AG08396 (cell line): ENCODE measurements around the gene PTPRS.
A peak's percentile ranks its signal among the peaks of the same experiment; 100 is the strongest.

Experiments
- DNase-seq: peaks from one replicate; pipeline ENCODE4 v3.0.0; 2012; ENCODE audit warnings: low spot score, mixed read lengths

PTPRS gene

DNA sequence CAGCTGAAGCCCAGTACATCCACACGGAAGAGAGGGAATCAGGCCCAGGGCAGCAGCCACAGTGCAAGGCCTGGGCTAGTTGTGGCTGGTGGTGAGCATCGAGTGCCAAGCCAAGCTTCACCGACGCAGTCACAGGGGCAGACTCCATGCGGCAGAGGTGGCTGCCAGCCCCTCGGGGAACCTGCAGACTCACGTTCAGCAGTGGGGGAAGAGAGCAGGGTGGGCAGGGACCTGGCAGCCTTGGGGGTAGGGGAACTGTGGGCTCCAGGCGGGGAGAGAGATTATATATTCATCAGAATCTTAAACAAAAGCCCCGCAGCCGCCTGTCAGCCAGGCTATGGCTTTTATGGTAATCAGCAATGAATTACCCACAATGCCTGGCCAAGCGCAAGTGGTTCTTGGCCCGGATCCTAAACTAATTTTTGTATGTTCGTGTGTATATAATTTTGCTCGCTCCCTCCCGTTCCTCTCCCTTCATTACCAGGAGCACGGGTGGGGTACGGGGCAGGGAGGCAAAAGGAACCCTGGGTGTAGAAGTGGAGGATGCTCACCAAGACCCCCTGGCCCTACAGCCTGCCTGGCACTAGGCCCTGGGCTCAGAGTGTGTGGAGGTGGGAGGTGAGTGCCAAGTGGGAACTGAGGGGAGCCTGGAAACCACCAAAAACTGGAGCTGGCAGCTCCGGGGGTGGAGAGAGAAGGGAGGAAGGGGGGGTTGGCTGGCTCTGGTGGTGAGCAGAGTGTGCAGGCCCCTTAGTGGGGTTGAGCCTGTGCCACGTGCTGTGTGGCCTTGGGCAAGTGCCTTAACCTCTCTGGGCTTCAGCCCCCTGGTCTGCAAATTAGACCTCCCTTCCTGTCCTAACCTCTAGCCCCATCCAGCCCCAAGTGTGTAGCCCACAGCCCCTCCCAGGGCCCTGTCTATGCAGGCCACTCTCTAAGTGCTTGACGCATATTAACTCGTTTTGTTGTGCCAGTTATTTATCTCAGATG, 31.9 kb downstream of the PTPRS start:
- peak; percentile 76 for DNase-seq

DNA sequence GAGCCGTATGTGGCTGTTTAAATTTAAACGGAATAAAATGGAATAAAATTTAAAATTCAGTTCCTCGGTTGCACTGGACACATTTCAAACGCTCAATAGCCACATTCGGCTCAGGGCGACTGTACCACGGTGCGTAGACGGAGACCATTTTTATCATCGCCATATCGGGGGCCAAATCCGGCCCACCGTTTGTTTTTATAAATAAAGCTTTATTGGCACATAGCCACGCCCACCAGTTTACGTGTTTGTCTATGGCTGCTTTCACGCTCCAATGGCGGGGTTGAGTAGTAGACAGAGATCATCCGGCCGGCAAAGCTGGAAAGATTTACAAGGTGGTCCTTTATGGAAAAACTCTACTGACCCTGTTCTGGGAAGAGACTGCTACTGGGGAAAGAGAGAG, 33.0 kb downstream of the PTPRS start:
- no peak for DNase-seq

DNA sequence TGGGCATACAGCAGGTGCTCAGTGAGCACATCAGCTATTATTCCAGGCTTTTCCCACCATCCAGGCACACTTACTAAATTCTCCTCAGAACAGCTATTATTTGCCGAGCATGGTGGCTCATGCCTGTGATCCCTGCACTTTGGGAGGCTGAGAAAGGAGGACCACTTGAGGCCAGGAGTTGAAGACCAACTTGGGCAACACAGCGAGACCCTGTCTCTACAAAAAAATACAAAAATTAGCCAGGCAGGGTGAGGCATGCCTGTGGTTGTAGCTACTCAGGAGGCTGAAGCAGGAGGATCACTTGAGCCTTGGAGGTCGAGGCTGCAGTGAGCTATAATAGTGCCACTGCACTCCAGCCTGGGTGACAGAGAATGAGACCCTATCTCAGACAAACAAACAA, 35.4 kb downstream of the PTPRS start:
- no peak for DNase-seq

DNA sequence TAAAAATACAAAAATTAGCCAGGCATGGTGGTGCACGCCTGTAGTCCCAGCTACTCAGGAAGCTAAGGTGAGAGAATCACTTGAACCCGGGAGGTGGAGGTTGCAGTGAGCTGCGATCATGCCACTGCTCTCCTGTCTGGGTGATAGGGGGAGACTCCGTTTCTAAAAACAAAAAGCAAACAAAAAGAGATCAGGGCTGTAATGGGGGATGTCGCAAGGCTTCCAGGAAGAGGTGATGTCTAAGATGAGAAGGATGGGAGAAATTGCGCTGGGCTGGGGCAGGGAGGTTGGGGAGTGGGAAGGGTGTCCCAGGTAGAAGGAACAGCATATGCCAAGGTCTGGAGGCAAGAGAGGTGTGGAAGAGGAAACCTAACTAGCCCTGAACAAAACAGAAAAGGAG, 36.1 kb downstream of the PTPRS start:
- no peak for DNase-seq

DNA sequence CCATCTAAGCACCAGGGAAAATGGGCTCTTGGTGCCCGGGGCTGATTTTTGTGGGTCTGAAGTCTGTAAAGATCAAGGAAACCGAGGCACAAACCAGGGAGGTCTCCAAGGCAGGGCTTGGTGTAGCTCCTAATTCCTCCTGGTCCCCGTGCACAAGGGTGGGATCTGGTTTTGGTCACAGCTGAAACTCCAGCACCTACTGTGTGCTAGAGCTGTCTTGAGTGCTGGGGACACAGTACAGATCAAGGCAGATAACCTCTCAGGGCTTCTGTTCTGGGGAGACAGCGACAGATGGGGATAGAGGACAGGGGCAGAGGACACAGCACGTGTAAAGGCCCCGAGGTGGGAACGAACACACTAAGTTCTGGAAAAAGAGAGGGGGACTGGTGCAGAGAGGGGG, 37.4 kb downstream of the PTPRS start:
- no peak for DNase-seq

DNA sequence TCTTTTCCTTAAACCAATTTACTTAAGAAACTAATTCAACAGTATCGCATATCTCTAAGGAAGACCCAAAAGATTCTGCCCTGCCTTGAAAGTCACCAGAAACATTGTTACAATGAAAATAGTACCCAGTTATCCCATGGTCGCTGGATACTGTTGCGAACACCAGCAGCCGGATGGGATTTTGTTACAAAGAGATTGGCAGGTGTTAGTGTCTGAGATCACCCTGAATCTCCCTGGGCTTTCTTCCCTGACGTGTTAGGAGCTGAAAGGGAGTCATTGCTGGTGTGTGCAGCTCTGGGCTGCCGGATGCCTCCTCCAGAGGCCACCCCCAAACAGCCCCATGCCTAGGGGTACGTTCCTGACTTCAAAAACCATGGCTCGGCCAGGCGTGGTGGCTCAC, 38.2 kb downstream of the PTPRS start:
- no peak for DNase-seq

DNA sequence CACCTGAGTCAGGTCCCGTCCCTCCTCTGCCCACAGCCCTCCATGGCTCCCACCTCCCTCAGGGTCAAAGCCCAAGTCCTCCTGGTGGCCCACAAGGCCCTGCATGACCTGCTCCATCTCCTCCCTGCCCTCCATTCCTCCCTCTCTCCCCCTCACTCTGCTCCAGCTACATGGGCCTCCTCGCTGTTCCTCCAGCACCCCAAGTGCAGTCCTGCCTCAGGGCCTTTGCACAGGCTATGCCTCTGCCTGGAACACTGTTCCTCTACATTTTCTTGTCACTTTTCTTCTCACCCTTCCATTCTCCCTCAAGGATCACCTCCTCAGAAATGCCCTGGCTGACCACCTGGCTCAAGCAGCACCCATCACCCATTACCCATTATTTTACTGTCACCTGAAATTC, 41.5 kb downstream of the PTPRS start:
- no peak for DNase-seq

DNA sequence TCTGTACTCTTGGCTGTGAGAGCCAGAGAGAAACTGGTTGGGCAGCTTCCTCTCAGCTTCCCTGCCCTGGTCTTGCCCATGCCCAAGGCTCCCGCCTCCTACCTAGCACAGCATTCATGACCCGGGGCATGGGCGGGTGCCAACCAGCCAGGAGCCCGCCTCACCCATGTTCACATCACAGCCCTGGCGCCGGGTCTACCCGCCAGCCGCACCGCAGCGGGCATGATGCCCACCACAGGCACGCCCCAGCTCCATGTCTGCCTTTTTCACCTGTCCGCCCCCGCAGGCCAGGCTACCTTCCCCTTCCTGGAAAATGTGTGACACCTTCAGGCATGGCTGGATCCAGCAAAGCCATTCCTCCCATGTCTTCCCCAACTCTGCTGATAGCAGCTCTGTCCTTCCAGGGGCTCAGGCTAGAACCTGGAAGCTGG, 42.1 kb downstream of the PTPRS start:
- DNase-seq: no peak

DNA sequence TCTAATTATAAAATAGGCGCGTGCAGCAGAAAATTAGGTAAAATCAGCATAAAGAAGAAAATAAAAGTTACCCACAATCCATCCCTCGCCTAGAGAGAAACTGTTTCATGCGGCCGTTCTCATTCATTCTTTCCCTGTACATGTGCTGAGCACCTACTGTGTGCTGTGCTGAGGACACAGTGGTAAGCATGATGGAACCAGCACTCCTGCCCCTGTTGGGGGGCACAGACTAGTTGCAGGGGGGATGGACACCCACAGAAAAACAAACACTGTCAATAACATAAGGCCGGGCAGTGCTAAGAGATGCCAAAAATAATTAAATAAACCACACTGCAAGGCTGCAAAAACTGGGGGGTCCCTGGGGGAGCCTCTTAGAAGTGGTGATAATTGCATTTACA, 43.3 kb downstream of the PTPRS start:
- DNase-seq: no peak

DNA sequence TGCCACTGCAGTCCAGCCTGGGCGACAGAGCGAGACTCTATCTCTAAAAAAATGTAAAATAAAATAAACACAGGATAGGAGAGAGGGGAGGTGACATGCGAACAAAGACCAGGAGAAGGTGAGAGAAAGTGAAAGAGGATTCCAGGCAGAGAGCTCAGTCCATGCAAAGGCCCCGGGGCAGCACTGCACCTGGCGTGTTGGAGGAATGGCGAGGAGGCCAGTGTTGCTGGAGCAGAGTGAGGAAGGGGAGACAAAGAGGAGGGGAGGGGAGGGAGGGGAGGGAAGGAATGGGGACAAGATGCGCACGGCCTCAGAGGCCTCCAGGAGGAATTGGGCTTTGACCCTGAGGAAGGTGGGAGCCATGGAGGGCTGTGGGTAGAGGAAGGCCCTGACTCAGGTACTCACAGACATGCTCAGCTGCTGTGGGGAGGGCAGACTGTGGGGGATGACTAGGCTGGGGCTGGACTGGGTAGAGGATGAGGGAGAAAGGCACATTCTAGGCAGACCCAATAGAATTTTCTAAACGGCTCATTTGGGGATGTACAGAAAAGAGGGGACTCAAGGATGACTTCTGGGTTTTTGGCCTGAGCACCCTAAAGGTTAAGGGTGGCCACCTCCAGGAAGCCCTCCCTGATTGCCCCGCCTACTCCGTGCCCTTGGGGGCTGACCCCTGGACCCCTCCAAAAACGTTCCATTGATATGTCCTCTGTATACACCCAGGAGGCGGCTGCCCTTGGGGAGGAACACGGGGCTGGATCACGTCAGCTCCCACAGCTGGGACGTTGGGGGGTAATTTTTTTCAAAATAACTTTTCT, 43.9 kb downstream of the PTPRS start:
- DNase-seq: no peak

DNA sequence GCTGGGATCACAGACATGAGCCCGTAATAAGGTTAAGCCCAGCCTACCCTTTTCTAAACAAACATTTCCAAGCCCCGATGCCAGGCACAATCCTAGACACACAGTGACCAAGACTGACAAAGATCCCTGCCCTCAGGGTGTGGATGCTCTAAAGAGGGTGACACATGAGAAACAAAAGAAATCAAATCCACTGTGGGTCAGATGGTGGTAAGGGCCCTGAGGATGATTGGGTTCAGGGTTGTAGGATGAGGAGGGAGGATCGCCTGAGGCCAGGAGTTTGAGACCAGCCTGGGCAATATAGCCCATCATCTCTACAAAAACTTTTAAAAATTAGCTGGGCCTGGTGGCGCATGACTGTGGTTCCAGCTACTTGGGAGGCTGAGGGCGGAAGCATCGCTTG, 44.6 kb downstream of the PTPRS start:
- no peak for DNase-seq

DNA sequence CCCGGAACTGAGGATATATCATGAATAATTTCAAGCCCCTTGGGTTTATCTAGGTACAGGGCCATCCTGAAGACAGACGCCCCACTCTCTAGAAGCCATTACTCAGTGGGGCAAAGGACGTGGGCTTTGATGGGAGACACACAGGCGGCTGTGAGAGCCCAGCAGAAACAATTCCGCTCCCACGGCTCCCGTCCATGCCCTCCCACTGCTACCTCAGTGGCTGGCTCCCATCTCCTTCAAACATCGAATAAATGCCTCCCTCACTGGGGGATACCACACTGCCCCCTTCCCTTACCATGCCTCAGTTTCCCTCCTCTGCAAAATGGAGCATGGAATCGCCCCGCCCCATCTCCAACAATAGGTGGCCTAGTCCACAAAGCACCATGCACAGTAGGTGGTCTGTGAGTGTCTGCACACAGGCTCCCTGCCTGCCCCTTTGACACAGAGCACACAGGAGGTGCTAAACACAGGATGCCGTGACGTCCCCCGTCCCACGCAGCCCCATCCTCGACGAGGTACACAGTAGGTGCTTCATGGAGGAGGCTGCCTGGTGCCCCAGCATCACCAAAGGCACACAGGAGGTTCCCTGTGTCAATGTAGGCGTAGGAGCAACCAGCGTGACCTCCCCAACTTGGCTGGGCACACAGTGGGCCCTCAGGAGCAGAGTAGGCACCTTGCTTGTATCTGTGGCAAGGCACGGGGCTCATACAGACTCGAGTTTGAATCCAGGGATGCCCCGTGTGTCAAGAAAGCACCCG, 46.0 kb downstream of the PTPRS start:
- DNase-seq: no peak

DNA sequence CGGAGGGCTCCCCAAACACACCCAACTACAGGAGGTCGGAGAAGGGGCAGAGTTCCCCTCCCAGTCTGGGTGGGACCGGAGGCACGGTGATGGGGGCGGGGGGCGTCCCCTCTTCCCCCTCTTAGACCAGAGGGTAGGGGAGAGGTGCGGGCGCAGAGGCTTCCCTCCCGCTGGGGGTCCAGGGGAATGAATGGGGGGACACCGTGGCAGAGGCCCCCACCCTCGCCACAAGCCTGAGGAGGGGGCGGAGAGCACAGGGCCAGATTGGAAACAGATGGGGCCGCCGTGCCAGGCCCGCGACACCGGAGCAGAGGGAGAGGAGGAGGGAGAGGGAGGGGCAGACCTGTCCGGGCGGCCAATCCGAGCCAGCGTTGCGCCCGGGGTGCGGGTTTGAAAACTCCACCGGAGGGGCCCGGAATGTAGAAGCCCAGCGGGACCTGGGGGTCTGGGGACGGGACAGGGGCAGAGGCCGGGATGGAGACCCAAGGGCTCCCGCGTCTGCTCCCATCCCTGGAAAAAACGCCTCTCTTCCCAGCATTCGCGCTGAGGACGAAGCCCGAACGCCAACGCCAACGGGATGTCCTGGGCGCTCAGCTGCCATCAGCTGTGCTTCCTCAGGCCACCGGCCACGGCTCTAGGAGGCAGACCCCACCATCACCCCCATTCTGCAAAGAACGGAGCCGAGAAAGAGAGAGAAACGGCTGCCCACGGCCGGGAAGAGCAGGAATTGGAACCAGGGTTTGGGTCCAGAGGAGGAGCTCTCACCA, 46.8 kb downstream of the PTPRS start:
- DNase-seq: peak; percentile 88

DNA sequence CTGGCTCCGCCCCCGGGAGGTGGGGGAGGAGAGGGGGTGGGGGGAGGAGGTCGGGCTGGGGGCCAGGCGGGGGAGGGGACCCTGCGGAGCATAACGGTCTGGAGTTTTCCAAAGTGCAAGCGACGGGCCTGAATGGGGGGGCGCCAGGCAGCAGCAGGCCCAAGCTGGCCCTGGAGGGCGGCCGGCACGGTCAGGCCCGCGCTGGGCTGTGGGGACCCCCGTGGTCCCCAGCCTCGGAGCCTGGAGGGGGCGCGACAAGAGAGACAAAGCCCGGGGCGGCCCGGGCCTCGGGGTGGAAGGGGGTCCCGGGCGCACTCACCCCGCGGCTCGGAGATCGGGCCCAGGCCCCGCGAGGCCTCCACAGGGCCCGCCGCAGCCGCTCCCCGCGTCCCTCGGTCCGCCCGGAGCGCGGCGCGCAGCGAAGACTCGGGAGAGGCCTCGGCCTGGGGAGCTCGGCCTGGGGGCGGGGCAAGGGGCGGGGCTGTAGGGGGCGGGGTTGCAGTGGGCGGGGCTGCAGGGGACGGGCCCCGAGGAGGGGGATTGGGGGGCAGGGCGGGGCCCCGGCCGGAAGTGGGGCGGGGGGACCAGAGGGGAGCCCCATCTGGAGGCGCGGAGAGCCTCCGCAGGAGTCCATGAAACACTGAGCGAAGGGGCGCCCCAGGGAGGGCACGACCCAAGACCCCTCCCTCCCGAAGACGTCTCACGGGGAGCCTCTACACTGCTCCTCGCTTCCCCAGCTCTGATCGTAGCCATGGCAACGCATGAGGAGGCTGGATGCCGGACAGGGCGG, 47.6 kb downstream of the PTPRS start:
- peak; percentile 99 for DNase-seq

DNA sequence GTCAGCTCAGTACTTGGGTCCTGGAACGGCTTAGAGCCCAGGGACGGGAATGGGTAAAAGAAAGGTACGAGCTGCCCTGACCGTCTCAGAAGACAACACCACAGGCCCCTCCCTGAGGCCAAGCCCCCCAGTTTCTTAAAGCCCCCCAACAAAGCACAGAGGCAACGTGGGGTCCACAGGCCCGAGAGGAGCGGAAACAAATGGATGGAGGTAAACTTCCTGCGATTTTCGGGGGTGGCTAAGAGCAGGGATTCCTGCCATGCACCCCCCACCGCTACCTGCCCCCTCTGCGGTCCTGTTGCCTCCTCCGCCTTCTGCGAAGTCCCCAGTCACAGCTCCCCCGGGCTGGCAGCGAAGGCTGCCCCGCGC, 48.2 kb downstream of the PTPRS start:
- no peak for DNase-seq

DNA sequence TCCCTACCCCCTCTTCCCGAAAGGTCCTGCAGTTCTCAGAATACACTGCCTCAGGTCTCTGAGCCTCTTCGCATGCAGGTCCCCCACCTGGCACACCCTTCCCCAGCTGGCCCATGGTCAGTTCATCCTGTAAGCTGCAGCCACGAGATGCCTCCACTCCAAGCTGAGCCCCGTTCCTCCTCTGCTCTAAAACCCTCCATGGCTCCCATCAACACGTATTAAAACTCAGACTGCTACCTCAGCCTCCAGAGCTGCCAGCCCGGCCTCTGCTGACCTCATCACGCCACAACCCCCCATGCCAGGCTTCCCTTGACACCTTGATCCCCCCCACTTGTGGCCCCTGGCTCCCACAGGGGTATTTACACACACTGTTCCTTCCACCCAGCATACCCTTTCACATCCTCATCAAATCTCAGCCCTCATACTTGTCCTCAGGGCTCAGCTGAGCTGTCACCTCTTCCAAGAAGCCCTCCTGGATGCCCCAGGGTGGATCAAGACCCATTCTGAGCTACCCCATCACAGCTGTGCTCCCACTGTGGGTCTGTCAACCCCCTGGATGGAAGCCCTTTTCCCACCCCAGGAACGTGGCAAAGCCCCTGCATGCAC, 48.9 kb downstream of the PTPRS start:
- DNase-seq: no peak
